ENCODE results near the gene MCFD2. TPM values are rescaled to one million over a fixed set of nuclear protein-coding genes. Genes with fewer than 3 reads are reported as not detected.
"Not testable (repeated sequence)": the region's sequence is repeated elsewhere in the genome, so short reads cannot be mapped to it uniquely, and the experiment has no call there.

MCFD2 gene
- total RNA-seq, 4 donors from 2014 or later, result 21.5 to 60.4 (median 49.2) TPM

DNA sequence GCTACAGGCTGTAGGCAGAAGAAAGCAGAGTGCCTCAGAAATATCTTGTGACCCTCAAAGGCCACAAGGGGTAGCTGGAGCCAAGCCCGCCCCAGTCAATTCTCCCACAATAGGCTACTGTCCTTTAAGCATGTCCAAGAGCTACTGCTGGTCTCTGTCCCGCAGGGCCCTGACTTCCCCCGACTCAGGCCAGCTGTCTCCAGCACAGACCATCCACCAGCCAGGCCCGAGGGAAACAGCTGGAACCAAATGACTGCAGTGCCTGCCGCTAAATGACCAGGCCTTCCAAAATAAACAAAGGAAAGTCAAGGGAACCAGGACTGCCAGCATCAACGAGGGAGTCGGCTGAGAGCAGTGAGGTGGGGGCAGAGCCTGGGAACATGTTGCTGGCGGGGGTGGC, 36.7 kb downstream of the MCFD2 start:
- H3K36me3 ChIP-seq, result no peaks in the 10 kb centered on the region
- H3K27ac ChIP-seq, result peak overlapping the region in 1 of 4 donors; percentile 58
- no peak overlapping the region for H3K4me3 ChIP-seq
- DNase-seq, result peak in 1 of 3 donors; percentile 46
- no peaks in the 10 kb centered on the region for H3K9me3 ChIP-seq
- TF ChIP-seq, protein P1, sequence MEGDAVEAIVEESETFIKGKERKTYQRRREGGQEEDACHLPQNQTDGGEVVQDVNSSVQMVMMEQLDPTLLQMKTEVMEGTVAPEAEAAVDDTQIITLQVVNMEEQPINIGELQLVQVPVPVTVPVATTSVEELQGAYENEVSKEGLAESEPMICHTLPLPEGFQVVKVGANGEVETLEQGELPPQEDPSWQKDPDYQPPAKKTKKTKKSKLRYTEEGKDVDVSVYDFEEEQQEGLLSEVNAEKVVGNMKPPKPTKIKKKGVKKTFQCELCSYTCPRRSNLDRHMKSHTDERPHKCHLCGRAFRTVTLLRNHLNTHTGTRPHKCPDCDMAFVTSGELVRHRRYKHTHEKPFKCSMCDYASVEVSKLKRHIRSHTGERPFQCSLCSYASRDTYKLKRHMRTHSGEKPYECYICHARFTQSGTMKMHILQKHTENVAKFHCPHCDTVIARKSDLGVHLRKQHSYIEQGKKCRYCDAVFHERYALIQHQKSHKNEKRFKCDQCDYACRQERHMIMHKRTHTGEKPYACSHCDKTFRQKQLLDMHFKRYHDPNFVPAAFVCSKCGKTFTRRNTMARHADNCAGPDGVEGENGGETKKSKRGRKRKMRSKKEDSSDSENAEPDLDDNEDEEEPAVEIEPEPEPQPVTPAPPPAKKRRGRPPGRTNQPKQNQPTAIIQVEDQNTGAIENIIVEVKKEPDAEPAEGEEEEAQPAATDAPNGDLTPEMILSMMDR (IDR thresholded peaks at IDR 0.05), result no peak
- TF ChIP-seq POLR2A (IDR thresholded peaks at IDR 0.05), result no peak
- H3K4me1 ChIP-seq, result peaks cover 0 to 40% (median 3%) of the 10 kb centered on the region in 4 donors
- no peaks in the 10 kb centered on the region for H3K27me3 ChIP-seq

DNA sequence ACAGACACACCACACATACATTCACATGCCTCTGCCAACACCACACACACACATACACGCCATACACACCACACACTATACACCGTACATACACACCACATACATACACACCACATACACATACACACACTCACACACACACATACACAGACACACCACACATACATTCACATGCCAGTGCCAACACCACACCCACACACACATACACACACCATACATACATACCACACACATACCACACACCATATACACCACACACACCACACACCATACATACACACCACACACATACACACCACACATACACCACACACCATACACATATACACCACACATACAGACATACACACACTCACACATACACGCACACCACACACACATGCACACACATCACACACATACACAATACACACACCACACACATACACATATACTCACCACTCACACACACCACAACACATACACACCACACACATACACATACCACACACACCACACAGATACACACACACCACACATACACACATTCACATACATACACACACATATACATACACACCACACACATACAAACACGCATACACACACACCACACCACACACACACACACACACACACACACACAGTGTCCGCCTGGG, 37.2 kb downstream of the MCFD2 start:
- Histone ChIP-seq H3K4me3 (no peak overlapping the region), H3K27ac (peak overlapping the region in 1 of 4 donors; percentile 58), H3K36me3 (no peaks in the 10 kb centered on the region), H3K27me3 (no peaks in the 10 kb centered on the region), H3K9me3 (no peaks in the 10 kb centered on the region), H3K4me1 (peaks cover 0 to 45% (median 3%) of the 10 kb centered on the region in 4 donors)
- DNase-seq, result peak in 1 of 3 donors; percentile 19
- TF ChIP-seq, protein P1 (IDR thresholded peaks at IDR 0.05), result no peak
- no peak for TF ChIP-seq POLR2A (IDR thresholded peaks at IDR 0.05)

DNA sequence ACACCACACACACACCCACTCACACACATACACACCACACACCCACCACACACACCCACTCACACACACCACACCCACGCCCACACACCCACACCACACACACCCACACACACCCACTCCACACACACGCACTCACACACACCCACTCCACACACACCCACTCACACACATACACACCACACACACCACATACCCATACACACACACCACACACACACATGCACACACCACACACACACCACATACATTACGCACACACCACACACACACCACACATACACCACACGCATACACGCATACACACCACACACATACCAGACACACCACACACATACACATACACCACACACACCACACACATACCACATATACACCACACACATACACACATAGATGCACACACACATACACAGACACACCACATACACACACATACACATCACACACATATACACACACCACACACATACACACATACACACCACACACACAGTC, 37.9 kb downstream of the MCFD2 start:
- Histone ChIP-seq H3K27ac (peak overlapping the region in 1 of 4 donors; percentile 8), H3K4me3 (no peak overlapping the region), H3K36me3 (no peaks in the 10 kb centered on the region), H3K4me1 (peaks cover 0 to 49% (median 3%) of the 10 kb centered on the region in 4 donors), H3K27me3 (no peaks in the 10 kb centered on the region), H3K9me3 (no peaks in the 10 kb centered on the region)
- TF ChIP-seq, protein P1 (IDR thresholded peaks at IDR 0.05), result no peak
- no peak for TF ChIP-seq POLR2A (IDR thresholded peaks at IDR 0.05)
- DNase-seq, result peak in 1 of 3 donors; percentile 44

DNA sequence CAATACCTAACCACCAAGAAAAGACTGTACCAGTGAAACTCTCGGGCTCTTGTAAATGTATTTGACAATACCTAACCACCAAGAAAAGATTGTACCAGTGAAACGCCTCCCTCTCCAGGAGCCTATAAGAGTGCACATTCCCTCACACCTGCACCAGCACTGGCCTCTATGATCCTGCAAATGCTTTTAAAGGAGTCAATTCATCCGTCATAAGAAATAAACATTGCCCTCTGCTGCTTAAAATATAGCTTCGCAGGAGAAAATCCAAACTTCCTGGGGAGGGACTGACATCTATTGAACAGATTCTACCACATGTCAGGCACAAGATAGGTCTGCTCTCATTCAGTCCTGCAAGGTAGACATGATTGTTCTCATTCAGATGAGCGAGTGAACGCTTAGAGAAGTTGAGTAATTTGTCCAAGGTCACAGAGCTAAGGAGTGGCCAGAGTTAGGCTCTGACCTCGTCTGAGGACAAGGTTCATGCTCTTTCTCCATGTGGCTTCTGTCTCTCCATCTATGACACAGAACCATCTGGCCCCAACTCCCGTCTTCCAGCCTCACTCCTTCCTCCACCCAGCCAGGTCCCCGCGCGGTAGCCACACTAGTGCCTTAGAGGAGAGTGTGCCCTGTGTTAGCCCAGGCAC, 38.7 kb downstream of the MCFD2 start:
- no peak overlapping the region for H3K4me3 ChIP-seq
- TF ChIP-seq, protein P1 (IDR thresholded peaks at IDR 0.05), result peak in 4 of 6 experiments; percentile 23 to 70 (median 68)
- TF ChIP-seq POLR2A (IDR thresholded peaks at IDR 0.05), result no peak
- H3K4me1 ChIP-seq, result peaks cover 0 to 41% (median 3%) of the 10 kb centered on the region in 4 donors
- peak in 1 of 3 donors; percentile 69 for DNase-seq
- no peaks in the 10 kb centered on the region for H3K9me3 ChIP-seq
- H3K27ac ChIP-seq, result peak overlapping the region in 2 of 4 donors; percentile 8 to 36
- H3K27me3 ChIP-seq, result no peaks in the 10 kb centered on the region
- no peaks in the 10 kb centered on the region for H3K36me3 ChIP-seq

DNA sequence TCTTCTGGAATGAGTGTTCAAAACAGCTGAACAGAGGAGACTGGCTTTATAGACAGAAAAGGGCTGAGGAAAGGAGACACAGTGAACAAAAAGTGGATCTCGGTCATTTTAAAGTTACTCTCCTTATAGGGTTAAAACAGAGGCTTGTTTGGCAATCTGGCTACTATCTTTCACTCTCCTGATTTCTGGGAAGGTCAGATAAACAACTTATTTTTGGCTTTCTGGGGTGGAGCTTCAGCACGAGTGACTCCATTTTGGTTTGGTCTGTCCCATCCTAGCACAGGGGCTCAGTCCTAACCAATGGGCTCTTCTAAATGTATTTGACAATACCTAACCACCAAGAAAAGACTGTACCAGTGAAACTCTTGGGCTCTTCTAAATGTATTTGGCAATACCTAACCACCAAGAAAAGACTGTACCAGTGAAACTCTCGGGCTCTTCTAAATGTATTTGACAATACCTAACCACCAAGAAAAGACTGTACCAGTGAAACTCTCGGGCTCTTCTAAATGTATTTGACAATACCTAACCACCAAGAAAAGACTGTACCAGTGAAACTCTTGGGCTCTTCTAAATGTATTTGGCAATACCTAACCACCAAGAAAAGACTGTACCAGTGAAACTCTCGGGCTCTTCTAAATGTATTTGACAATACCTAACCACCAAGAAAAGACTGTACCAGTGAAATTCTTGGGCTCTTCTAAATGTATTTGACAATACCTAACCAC, 39.5 kb downstream of the MCFD2 start:
- H3K4me3 ChIP-seq, H3K36me3 ChIP-seq, H3K27me3 ChIP-seq, H3K9me3 ChIP-seq: not testable (repeated sequence)
- DNase-seq, result peak in 1 of 3 donors; percentile 6
- Histone ChIP-seq H3K27ac (peak overlapping the region in 2 of 4 donors; percentile 8 to 36), H3K4me1 (peaks cover 0 to 35% (median 3%) of the 10 kb centered on the region in 4 donors)
